MCF 10A (cell line): Measurements from ENCODE around the gene SLC5A10. TPM values are rescaled to one million over a fixed set of nuclear protein-coding genes. Genes with fewer than 3 reads are reported as not detected.

ENCODE experiments used
- BruUV-seq: library from RNA; stranded (reverse); fragments of 400-500 nt; replicated peaks from 2 replicates; lab custom pipeline; 2021; lab: Mats Ljungman, UMichigan
- CTCF ChIA-PET: fragments of 300-600 bp; sonication (Branson Sonifier 250); formaldehyde crosslinking; extraction: SDS; loops from one replicate; lab custom pipeline; 2021; ENCODE audit warnings: antibody characterized with exemption, inconsistent platforms; lab: Yijun Ruan, JAX
- POLR2A ChIA-PET: fragments of 300-600, 350-650 bp; sonication (Branson Sonifier 250); formaldehyde crosslinking; extraction: SDS; loops from one replicate; lab custom pipeline; 2020; ENCODE audit warnings: antibody characterized with exemption, inconsistent platforms; lab: Yijun Ruan, JAX
- DNase-seq: peaks from one replicate; pipeline ENCODE4 v3.0.0-alpha.2; 2018; ENCODE audit not compliant: unreplicated experiment
- H3K27ac Mint-ChIP-seq: one replicate; pipeline ENCODE4 v1.8.0; 2022; ENCODE audit warnings: mild to moderate bottlenecking, low read depth, mixed read lengths; ENCODE audit not compliant: unreplicated experiment
- H3K27me3 Mint-ChIP-seq: one replicate; pipeline ENCODE4 v1.8.0; 2022; ENCODE audit warnings: mixed read lengths; ENCODE audit not compliant: insufficient read depth, unreplicated experiment
- H3K36me3 Mint-ChIP-seq: one replicate; pipeline ENCODE4 v1.8.0; 2022; ENCODE audit warnings: mild to moderate bottlenecking, moderate library complexity, mixed read lengths; ENCODE audit not compliant: insufficient read depth, unreplicated experiment
- H3K4me1 Mint-ChIP-seq: one replicate; pipeline ENCODE4 v1.8.0; 2022; ENCODE audit warnings: mixed read lengths; ENCODE audit not compliant: insufficient read depth, unreplicated experiment
- H3K4me3 Mint-ChIP-seq: one replicate; pipeline ENCODE4 v1.8.0; 2022; ENCODE audit warnings: mild to moderate bottlenecking, moderate library complexity, mixed read lengths; ENCODE audit not compliant: unreplicated experiment
- H3K9me3 Mint-ChIP-seq: one replicate; pipeline ENCODE4 v1.8.0; 2022; ENCODE audit warnings: mixed read lengths; ENCODE audit not compliant: unreplicated experiment
- intact Hi-C: fragments of 100-400 bp; cut with micrococcal nuclease; formaldehyde crosslinking; loops from 2 replicates; pipeline ENCODE4 v1.14.1; 2022
- total RNA-seq: library from RNA; stranded (reverse); gene quantifications from 2 replicates; pipeline ENCODE4 v1.2.3, GENCODE V29; 2022
- TF ChIP-seq, protein P1 (sequence below): fragments of 200-600 bp; IDR thresholded peaks from one replicate; pipeline ENCODE4 v1.8.0; 2022; ENCODE audit warnings: antibody characterized with exemption, mild to moderate bottlenecking; ENCODE audit not compliant: unreplicated experiment

Gene SLC5A10
- total RNA-seq, 1 experiment from 2014 or later = 0.16 TPM

DNA sequence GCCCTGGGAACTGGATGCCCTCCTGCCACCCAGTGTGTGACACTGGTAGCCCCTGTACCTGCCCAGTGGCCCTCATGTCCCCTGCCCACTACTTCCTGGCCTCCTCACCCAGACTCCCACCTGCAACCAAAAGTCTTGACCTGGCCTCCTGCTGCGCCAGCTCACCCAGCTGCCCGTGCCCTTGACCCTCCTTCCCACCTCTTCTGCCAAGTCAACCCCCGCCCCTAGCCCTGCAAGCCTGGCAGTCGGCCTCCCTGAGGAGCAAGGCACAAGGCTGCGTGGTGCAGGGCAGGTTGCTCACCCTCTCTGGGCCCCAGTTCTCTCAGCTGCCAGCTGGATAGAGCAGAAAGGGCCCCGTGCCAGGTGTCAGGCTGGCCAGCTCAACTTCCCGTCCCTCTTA is 64.9 kb downstream of the SLC5A10 start:
- H3K27ac Mint-ChIP-seq = no peak overlapping the region
- H3K27me3 Mint-ChIP-seq = no peaks in the 10 kb centered on the region
- TF ChIP-seq, protein P1, sequence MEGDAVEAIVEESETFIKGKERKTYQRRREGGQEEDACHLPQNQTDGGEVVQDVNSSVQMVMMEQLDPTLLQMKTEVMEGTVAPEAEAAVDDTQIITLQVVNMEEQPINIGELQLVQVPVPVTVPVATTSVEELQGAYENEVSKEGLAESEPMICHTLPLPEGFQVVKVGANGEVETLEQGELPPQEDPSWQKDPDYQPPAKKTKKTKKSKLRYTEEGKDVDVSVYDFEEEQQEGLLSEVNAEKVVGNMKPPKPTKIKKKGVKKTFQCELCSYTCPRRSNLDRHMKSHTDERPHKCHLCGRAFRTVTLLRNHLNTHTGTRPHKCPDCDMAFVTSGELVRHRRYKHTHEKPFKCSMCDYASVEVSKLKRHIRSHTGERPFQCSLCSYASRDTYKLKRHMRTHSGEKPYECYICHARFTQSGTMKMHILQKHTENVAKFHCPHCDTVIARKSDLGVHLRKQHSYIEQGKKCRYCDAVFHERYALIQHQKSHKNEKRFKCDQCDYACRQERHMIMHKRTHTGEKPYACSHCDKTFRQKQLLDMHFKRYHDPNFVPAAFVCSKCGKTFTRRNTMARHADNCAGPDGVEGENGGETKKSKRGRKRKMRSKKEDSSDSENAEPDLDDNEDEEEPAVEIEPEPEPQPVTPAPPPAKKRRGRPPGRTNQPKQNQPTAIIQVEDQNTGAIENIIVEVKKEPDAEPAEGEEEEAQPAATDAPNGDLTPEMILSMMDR = no peak
- no peaks in the 10 kb centered on the region for H3K36me3 Mint-ChIP-seq
- BruUV-seq = no TSS peak
- DNase-seq = no peak
- H3K9me3 Mint-ChIP-seq = no peaks in the 10 kb centered on the region
- ChIA-PET CTCF (interaction anchor here (2.3 kb wide), 1 partner anchor 56 kb away, joined by 13 read pairs; no protein-coding TSS in a partner anchor), POLR2A (interaction anchor here (1.6 kb wide), 1 partner anchor 12 kb away, joined by 9 read pairs; the partner anchor contains the start of gene FAM83G)
- peaks cover 16% of the 10 kb centered on the region for H3K4me1 Mint-ChIP-seq
- no peak overlapping the region for H3K4me3 Mint-ChIP-seq
- intact Hi-C loops = no loop called here

DNA sequence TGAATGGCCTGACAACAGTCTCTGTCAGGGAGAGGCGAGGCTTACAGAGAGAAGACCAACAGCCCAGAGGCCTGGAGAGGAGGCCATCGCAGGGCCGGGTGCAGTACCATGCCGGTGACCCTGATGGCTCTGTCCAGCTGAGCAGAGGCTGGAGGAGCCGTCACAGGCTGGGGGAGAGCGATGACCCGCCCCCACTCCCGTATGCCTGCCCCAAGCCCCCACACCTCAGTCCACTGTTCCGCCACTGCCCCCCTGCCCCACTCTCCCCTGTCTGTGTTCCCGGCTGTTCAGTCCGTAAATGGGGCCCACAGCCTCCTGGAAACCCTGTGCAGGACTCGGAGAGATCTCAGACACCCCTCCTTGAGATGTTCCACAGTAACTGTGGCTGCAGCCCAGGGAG is 65.4 kb downstream of the SLC5A10 start:
- DNase-seq = no peak
- no peak overlapping the region for H3K27ac Mint-ChIP-seq
- H3K4me3 Mint-ChIP-seq = no peak overlapping the region
- CTCF ChIA-PET = no interaction called here
- intact Hi-C loops = no loop called here
- peaks cover 16% of the 10 kb centered on the region for H3K4me1 Mint-ChIP-seq
- no peaks in the 10 kb centered on the region for H3K27me3 Mint-ChIP-seq
- H3K9me3 Mint-ChIP-seq = no peaks in the 10 kb centered on the region
- TF ChIP-seq, protein P1 = no peak
- POLR2A ChIA-PET = interaction anchor here (1.6 kb wide), 1 partner anchor 13 kb away, joined by 9 read pairs; the partner anchor contains the start of gene FAM83G
- BruUV-seq = no TSS peak
- no peaks in the 10 kb centered on the region for H3K36me3 Mint-ChIP-seq

DNA sequence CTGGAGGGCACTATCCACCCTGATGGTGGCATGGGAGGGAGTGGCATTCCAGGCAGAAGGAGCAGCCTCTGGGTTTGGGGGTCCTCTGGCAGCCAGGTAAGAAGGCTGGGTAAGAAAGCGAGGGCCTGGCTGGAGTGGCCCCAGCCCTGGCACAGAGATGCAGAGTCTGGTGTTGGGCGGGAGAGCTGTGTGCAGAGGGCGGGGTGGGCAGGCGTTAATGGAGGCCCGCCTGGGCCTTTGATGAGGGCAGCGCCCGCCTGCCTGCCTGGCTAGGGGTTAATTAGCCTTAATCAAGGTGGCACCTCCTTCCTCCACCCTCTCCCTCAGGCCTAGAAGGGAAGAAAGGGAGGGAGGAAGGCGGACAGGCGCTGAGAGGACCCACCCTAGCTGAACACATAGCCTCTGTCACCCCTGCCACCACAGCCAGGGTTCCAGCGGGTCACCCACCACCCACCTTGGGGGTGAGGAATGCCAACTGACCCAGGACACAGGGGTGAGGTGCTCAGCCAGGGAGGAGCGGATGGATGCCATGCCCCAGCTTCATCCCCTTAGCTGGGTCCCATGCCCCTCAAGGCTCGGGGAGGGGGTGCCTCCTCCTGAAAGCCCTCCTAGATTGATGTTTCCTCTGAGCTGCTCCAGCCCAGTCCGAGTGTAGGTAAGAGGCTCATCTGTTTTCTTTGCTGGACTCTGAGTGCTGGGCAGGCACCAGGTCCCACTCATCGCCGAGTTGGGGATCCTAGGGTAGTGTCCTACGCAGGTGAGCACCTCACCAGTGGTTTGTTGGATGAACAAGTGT is 66.0 kb downstream of the SLC5A10 start:
- H3K27me3 Mint-ChIP-seq = no peaks in the 10 kb centered on the region
- ChIA-PET CTCF (interaction anchor here (1.1 kb wide), 1 partner anchor 57 kb away, joined by 4 read pairs; no protein-coding TSS in a partner anchor), POLR2A (interaction anchor here (0.8 to 1.3 kb wide), 2 partner anchors 11 to 13 kb away, joined by 3 to 6 read pairs; partner anchors contain the start of gene FAM83G)
- no peak overlapping the region for H3K27ac Mint-ChIP-seq
- H3K4me3 Mint-ChIP-seq = no peak overlapping the region
- BruUV-seq = no TSS peak
- H3K9me3 Mint-ChIP-seq = no peaks in the 10 kb centered on the region
- TF ChIP-seq, protein P1 = no peak
- intact Hi-C loops = no loop called here
- peaks cover 16% of the 10 kb centered on the region for H3K4me1 Mint-ChIP-seq
- H3K36me3 Mint-ChIP-seq = no peaks in the 10 kb centered on the region
- no peak for DNase-seq

DNA sequence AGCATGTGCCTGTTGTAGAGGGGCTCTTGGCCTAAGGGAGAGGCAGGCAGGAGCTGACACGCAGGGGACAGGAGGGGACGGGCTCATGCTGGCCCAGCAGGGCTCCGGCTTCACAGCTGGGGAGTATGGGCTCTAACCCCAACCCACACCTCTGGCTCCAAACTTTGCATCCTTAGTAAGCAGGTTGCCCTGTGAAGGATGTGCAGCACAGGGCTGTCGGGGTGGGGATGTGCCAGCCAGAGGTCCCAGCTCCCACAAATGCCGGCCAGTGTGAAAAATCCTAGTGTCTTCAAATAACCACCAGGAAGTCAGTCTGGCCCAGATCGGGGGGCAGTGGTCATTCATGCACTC is 66.6 kb downstream of the SLC5A10 start:
- no TSS peak for BruUV-seq
- no peak for DNase-seq
- Mint-ChIP-seq H3K4me1 (peaks cover 16% of the 10 kb centered on the region), H3K27me3 (no peaks in the 10 kb centered on the region), H3K4me3 (no peak overlapping the region), H3K27ac (no peak overlapping the region), H3K9me3 (no peaks in the 10 kb centered on the region), H3K36me3 (no peaks in the 10 kb centered on the region)
- POLR2A ChIA-PET = interaction anchor here (0.8 to 1.3 kb wide), 2 partner anchors 11 to 14 kb away, joined by 3 to 6 read pairs; partner anchors contain the start of gene FAM83G
- TF ChIP-seq, protein P1 = no peak
- CTCF ChIA-PET = interaction anchor here (0.8 to 1.1 kb wide), 2 partner anchors 50 to 57 kb away, joined by 3 to 4 read pairs; no protein-coding TSS in a partner anchor
- intact Hi-C loops = no loop called here
